K562 (cell line): ENCODE results near the gene RASSF7. TPM values are rescaled to one million over a fixed set of nuclear protein-coding genes. Genes with fewer than 3 reads are reported as not detected.
A peak's percentile ranks its signal among the peaks of the same experiment; 100 is the strongest.

ENCODE experiments used
- BRCA1 ChIP-seq, 2 experiments: fragments of 450-650 bp in 1 of 2; sonication (generic) in 1 of 2; formaldehyde crosslinking in 1 of 2; IDR thresholded peaks; 2 replicates each; pipeline versions ENCODE4 v1.5.0 to v1.6.1; 2017 to 2020; ENCODE audit warnings: mild to moderate bottlenecking in 1 of 2, missing genetic modification reagents in 1 of 2
- CHD1 ChIP-seq: fragments of 200-600 bp; sonication (generic); IDR thresholded peaks from one replicate; pipeline ENCODE4 v1.6.1; 2012; ENCODE audit warnings: mild to moderate bottlenecking, moderate library complexity, low read length, inconsistent platforms
- DLX4 ChIP-seq: fragments of 250-450 bp; sonication (Bioruptor Pico); IDR thresholded peaks from 2 replicates; pipeline ENCODE4 v1.6.1; 2021; ENCODE audit warnings: mild to moderate bottlenecking
- E2F6 ChIP-seq, 2 experiments: IDR thresholded peaks; 2 replicates each; pipeline ENCODE4 v1.6.1; 2011; ENCODE audit warnings: borderline replicate concordance in 1 of 2, control low read depth in 1 of 2, low read depth in 1 of 2, low read length in 1 of 2, mild to moderate bottlenecking in 1 of 2, mixed read lengths in 1 of 2, moderate library complexity in 1 of 2; ENCODE audit not compliant: insufficient read depth in 1 of 2, insufficient read length in 1 of 2, poor library complexity in 1 of 2, severe bottlenecking in 1 of 2; ENCODE audit errors: extremely low read depth in 1 of 2
- ETS2 ChIP-seq: IDR thresholded peaks from 2 replicates; pipeline ENCODE4 v1.6.1; 2016; ENCODE audit warnings: borderline replicate concordance, missing genetic modification characterization, mild to moderate bottlenecking, moderate library complexity, missing compliant biosample characterization; ENCODE audit not compliant: poor library complexity, severe bottlenecking
- FOS ChIP-seq: IDR thresholded peaks from 3 replicates; pipeline ENCODE4 v1.6.1; 2011; ENCODE audit not compliant: insufficient read length; ENCODE audit errors: extremely low read depth
- FOXA1 ChIP-seq: fragments of 450-650 bp; IDR thresholded peaks from 2 replicates; pipeline ENCODE4 v1.6.1; 2016; ENCODE audit warnings: mild to moderate bottlenecking, borderline replicate concordance
- GABPB1 ChIP-seq: sonication (generic); formaldehyde crosslinking; IDR thresholded peaks from 2 replicates; pipeline ENCODE4 v1.8.0; 2022; ENCODE audit warnings: mild to moderate bottlenecking, missing genetic modification reagents
- HNRNPL ChIP-seq: fragments of 200-400 bp; formaldehyde crosslinking; IDR thresholded peaks from 2 replicates; pipeline ENCODE4 v1.6.1; 2017; ENCODE audit warnings: low read depth, mild to moderate bottlenecking, low read length
- HNRNPLL ChIP-seq: fragments of 200-400 bp; formaldehyde crosslinking; IDR thresholded peaks from 2 replicates; pipeline ENCODE4 v1.6.1; 2017; ENCODE audit warnings: low read length, low read depth, mild to moderate bottlenecking; ENCODE audit not compliant: poor library complexity, severe bottlenecking
- IRF2 ChIP-seq: sonication (generic); formaldehyde crosslinking; IDR thresholded peaks from 2 replicates; pipeline ENCODE4 v1.8.1; 2022; ENCODE audit warnings: mild to moderate bottlenecking, missing genetic modification reagents
- MCM5 ChIP-seq: fragments of 450-650 bp; IDR thresholded peaks from 2 replicates; pipeline ENCODE4 v1.6.1; 2016; ENCODE audit warnings: low read depth
- MED1 ChIP-seq: sonication (generic); formaldehyde crosslinking; IDR thresholded peaks from 2 replicates; pipeline ENCODE4 v1.8.1; 2023; ENCODE audit warnings: missing genetic modification reagents, borderline replicate concordance
- NKRF ChIP-seq: fragments of 450-650 bp; IDR thresholded peaks from 2 replicates; pipeline ENCODE4 v1.6.1; 2016; ENCODE audit warnings: borderline replicate concordance
- POLR2A ChIP-seq: fragments of 450-650 bp; conservative IDR thresholded peaks from 2 replicates; pipeline ENCODE4 v1.6.1; 2016
- RB1 ChIP-seq: fragments of 450-650 bp; IDR thresholded peaks from 2 replicates; pipeline ENCODE4 v1.6.1; 2017; ENCODE audit warnings: low read depth, mild to moderate bottlenecking
- RHOXF2B ChIP-seq: fragments of 250-450 bp; sonication (Bioruptor Pico); conservative IDR thresholded peaks from 2 replicates; pipeline ENCODE4 v1.5.1; 2021
- RNF2 ChIP-seq: sonication (generic); IDR thresholded peaks from 2 replicates; pipeline ENCODE4 v1.6.1; 2016
- SIN3A ChIP-seq, 2 experiments: fragments of 150-350 bp in 1 of 2; IDR thresholded peaks; 2 replicates each; pipeline ENCODE4 v1.6.1; 2011 to 2016; ENCODE audit warnings: borderline replicate concordance in 2 of 2, low read depth in 2 of 2, low read length in 2 of 2, mild to moderate bottlenecking in 2 of 2, moderate library complexity in 2 of 2; ENCODE audit not compliant: control insufficient read depth in 1 of 2
- TEAD2 ChIP-seq: fragments of 450-650 bp; IDR thresholded peaks from 2 replicates; pipeline ENCODE4 v1.6.1; 2016; ENCODE audit warnings: missing genetic modification characterization, control low read depth, missing compliant biosample characterization
- TRIM28 ChIP-seq: fragments of 450-650 bp; IDR thresholded peaks from 2 replicates; pipeline ENCODE4 v1.6.1; 2017
- XRCC4 ChIP-seq: IDR thresholded peaks from one replicate; pipeline ENCODE4 v1.6.1; 2011; ENCODE audit not compliant: insufficient read depth, insufficient read length; ENCODE audit errors: extremely low read depth
- ZFP30 ChIP-seq: fragments of 250-450 bp; sonication (Bioruptor Pico); IDR thresholded peaks from 2 replicates; pipeline ENCODE4 v1.8.0; 2022; ENCODE audit warnings: moderate library complexity, mild to moderate bottlenecking, inconsistent platforms, borderline replicate concordance
- ZFPM2 ChIP-seq: fragments of 250-450 bp; sonication (Bioruptor Pico); IDR thresholded peaks from 2 replicates; pipeline ENCODE4 v1.5.1; 2022; ENCODE audit warnings: mild to moderate bottlenecking
- ZNF408 ChIP-seq: fragments of 250-450 bp; sonication (Bioruptor Pico); IDR thresholded peaks from 2 replicates; pipeline ENCODE4 v1.4.0; 2020; ENCODE audit warnings: low read depth, mild to moderate bottlenecking, moderate library complexity
- ZNF668 ChIP-seq: fragments of 250-450 bp; sonication (Bioruptor Pico); IDR thresholded peaks from 2 replicates; pipeline ENCODE4 v1.8.0; 2022; ENCODE audit warnings: mild to moderate bottlenecking, inconsistent platforms
- polyA plus RNA-seq, 8 experiments: library from polyadenylated mRNA; depleted of rRNA in 4 of 8; stranded (reverse) in 5 of 8; unstranded in 3 of 8; fragments of >200 nt; fragmentation: Nextera tagmentation in 2 of 8; fragmentation: Illumina TruSeq in 1 of 8; extraction: Ambion mirVana in 2 of 8; extraction: Trizol in 1 of 8; gene quantifications; 2 replicates each; pipeline versions ENCODE4 v1.2.1 to v1.2.3, GENCODE V29; 2011 to 2014; ENCODE audit warnings: inconsistent platforms in 1 of 8, missing spikeins in 1 of 8
- total RNA-seq, 7 experiments: library from RNA; depleted of rRNA in 6 of 7; stranded (reverse); fragments of >200 nt in 6 of 7; fragmentation: Illumina TruSeq in 2 of 7; extraction: Trizol in 2 of 7; gene quantifications; 2 replicates each; pipeline versions ENCODE4 v1.2.1 to v1.2.3, GENCODE V29; 2011 to 2021; ENCODE audit warnings: low replicate concordance in 1 of 7

RASSF7 gene
- total and polyA plus RNA-seq, 9 of the 15 experiments (the other 6 are each of a cell fraction or from before 2014, with no cell fraction given), result 0.41 to 45.2 (median 18.6) TPM

- TF ChIP-seq NKRF (no peak), ZFPM2 (CRISPR knock-in tag) (no peak), RHOXF2B (CRISPR knock-in tag) (no peak), DLX4 (CRISPR knock-in tag) (no peak), MCM5 (no peak), TEAD2 (tag) (no peak), IRF2 (CRISPR knock-in tag) (peak; percentile 60; the same call in 1 of the 2 replicates), HNRNPLL (peak; percentile 45), ZNF408 (CRISPR knock-in tag) (no peak), MED1 (CRISPR knock-in tag) (no peak), RB1 (peak; percentile 41; the same call in 1 of the 2 replicates), ETS2 (tag) (no peak), E2F6 (IDR thresholded peaks at IDR 0.05; ENCODE audit: borderline replicate concordance in 1 of 2, extremely low read depth in 1 of 2, insufficient read depth in 1 of 2, insufficient read length in 1 of 2, low read depth in 1 of 2, low read length in 1 of 2, poor library complexity in 1 of 2, severe bottlenecking in 1 of 2) (peak; percentile 60 to 82), FOXA1 (no peak), POLR2A (peak; percentile 48; the same call in 1 of the 2 replicates), FOS (no peak), RNF2 (0 out of 2 replicates have a peak, but pooled peaks have one; percentile 41), XRCC4 (no peak), HNRNPL (peak; percentile 98), BRCA1 (IDR thresholded peaks at IDR 0.05) (no peak), BRCA1 (CRISPR knock-in tag; IDR thresholded peaks at IDR 0.05) (no peak), SIN3A (IDR thresholded peaks at IDR 0.05; ENCODE audit: borderline replicate concordance in 2 of 2, control insufficient read depth in 1 of 2, low read depth in 2 of 2, low read length in 2 of 2) (peak in 1 of 2 experiments; percentile 74; a peak in 1 of 4 replicates), TRIM28 (no peak), ZNF668 (CRISPR knock-in tag) (no peak), ZFP30 (CRISPR knock-in tag) (no peak), CHD1 (peak; percentile 31), GABPB1 (0 out of 2 replicates have a peak, but pooled peaks have one; percentile 39)
These were observed 23.7 kb upstream of the RASSF7 start, which contains the start of gene LRRC56 (continued) for GRCh38 chr11:536841-537621.
